Smooth muscle cell (in vitro differentiated cells): ENCODE measurements around the gene RERE. TPM values are rescaled to one million over a fixed set of nuclear protein-coding genes. Genes with fewer than 3 reads are reported as not detected.

Experiments used
- DNase-seq: peaks from one replicate; lab custom pipeline; 2025; ENCODE audit not compliant: unreplicated experiment; lab: John Stamatoyannopoulos, UW
- H2AFZ ChIP-seq: fragments of 200-600 bp; sonication (generic); 2 replicates; pipeline ENCODE4 v1.6.0; 2016; ENCODE audit warnings: antibody characterized with exemption, low read depth, mild to moderate bottlenecking
- H3F3A ChIP-seq: fragments of 200-600 bp; sonication (generic); 2 replicates; pipeline ENCODE4 v1.6.0; 2017; ENCODE audit warnings: antibody characterized with exemption, low read depth
- H3K27ac ChIP-seq: fragments of 200-600 bp; sonication (generic); 2 replicates; pipeline ENCODE4 v1.5.1; 2016; ENCODE audit warnings: low read depth, mild to moderate bottlenecking
- H3K27me3 ChIP-seq: fragments of 200-600 bp; sonication (generic); 2 replicates; pipeline ENCODE4 v1.6.1; 2016; ENCODE audit warnings: low read depth, mild to moderate bottlenecking
- H3K36me3 ChIP-seq: fragments of 200-600 bp; sonication (generic); 2 replicates; pipeline ENCODE4 v1.5.1; 2016; ENCODE audit warnings: low read depth
- H3K4me1 ChIP-seq: fragments of 200-600 bp; sonication (generic); 2 replicates; pipeline ENCODE4 v1.5.1; 2016; ENCODE audit warnings: low read depth
- H3K4me2 ChIP-seq: fragments of 200-600 bp; sonication (generic); 2 replicates; pipeline ENCODE4 v1.6.0; 2016; ENCODE audit warnings: mild to moderate bottlenecking
- H3K4me3 ChIP-seq: fragments of 200-600 bp; sonication (generic); 2 replicates; pipeline ENCODE4 v1.5.1; 2016; ENCODE audit warnings: mild to moderate bottlenecking
- H3K79me2 ChIP-seq: fragments of 200-600 bp; sonication (generic); 2 replicates; pipeline ENCODE4 v1.6.0; 2016; ENCODE audit warnings: low read depth, mild to moderate bottlenecking
- H3K9ac ChIP-seq: fragments of 200-600 bp; sonication (generic); 2 replicates; pipeline ENCODE4 v1.6.0; 2016; ENCODE audit warnings: low read depth
- H3K9me3 ChIP-seq: fragments of 200-600 bp; sonication (generic); replicated peaks from 2 replicates; pipeline ENCODE4 v1.5.1; 2016; ENCODE audit warnings: low read depth
- H4K20me1 ChIP-seq: fragments of 200-600 bp; sonication (generic); 2 replicates; pipeline ENCODE4 v1.6.0; 2016; ENCODE audit warnings: low read depth
- WGBS: methylation state at CpG from one replicate; pipeline ENCODE4 v1.1.7; 2016; ENCODE audit warnings: low lambda C conversion rate; 5-methylcytosine and 5-hydroxymethylcytosine counted together
- polyA plus RNA-seq: library from polyadenylated mRNA; unstranded; fragments of >200 nt; fragmentation: Nextera tagmentation; extraction: Ambion mirVana; gene quantifications from 2 replicates; pipeline ENCODE4 v1.2.1, GENCODE V29; 2016
- total RNA-seq: library from RNA; depleted of rRNA; stranded (reverse); fragments of >200 nt; gene quantifications from 2 replicates; pipeline ENCODE4 v1.2.3, GENCODE V29; 2014
- TF ChIP-seq, protein P1 (sequence below): fragments of 200-600 bp; sonication (generic); IDR thresholded peaks from 2 replicates; pipeline ENCODE4 v1.5.1; 2017; ENCODE audit warnings: borderline replicate concordance, mild to moderate bottlenecking, antibody characterized with exemption; ENCODE audit not compliant: insufficient read depth, poor library complexity, severe bottlenecking

RERE gene
- total and polyA plus RNA-seq, 2 experiments from 2014 or later = 45.6 to 59.2 TPM

DNA sequence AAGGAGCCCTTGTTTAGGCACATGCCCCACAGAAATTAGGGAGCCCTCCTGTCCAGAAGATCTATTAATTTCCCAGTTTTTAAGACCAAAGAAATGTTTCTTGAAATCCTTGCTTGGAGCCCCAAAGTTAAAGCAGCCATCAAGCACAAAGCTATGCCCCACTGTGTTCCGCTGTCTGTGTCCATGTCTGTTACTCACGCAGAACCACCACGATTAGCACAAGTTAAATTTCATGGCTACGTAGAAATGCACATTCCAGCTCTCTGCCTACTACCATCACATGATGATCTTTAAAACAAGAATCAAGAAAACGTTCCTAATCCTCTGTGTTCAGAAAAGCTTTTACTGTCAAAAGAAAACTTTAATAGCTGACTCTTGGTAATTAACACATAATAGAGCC is 238.5 kb downstream of the RERE start:
- peaks cover 25% of the 10 kb centered on the region for H3K4me1 ChIP-seq
- no peaks in the 10 kb centered on the region for H3K27me3 ChIP-seq
- peaks cover 9% of the 10 kb centered on the region for H3F3A ChIP-seq
- peaks cover 84% of the 10 kb centered on the region for H3K79me2 ChIP-seq
- peak overlapping the region; percentile 41 for H3K27ac ChIP-seq
- WGBS = 54% methylated on average over 5 of the region's 5 CpGs
- no peak overlapping the region for H3K9ac ChIP-seq
- H2AFZ ChIP-seq = no peak overlapping the region
- H3K4me2 ChIP-seq = peak overlapping the region; percentile 18
- no peaks in the 10 kb centered on the region for H3K9me3 ChIP-seq
- peaks cover 59% of the 10 kb centered on the region for H4K20me1 ChIP-seq
- TF ChIP-seq, protein P1, sequence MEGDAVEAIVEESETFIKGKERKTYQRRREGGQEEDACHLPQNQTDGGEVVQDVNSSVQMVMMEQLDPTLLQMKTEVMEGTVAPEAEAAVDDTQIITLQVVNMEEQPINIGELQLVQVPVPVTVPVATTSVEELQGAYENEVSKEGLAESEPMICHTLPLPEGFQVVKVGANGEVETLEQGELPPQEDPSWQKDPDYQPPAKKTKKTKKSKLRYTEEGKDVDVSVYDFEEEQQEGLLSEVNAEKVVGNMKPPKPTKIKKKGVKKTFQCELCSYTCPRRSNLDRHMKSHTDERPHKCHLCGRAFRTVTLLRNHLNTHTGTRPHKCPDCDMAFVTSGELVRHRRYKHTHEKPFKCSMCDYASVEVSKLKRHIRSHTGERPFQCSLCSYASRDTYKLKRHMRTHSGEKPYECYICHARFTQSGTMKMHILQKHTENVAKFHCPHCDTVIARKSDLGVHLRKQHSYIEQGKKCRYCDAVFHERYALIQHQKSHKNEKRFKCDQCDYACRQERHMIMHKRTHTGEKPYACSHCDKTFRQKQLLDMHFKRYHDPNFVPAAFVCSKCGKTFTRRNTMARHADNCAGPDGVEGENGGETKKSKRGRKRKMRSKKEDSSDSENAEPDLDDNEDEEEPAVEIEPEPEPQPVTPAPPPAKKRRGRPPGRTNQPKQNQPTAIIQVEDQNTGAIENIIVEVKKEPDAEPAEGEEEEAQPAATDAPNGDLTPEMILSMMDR = no peak
- H3K36me3 ChIP-seq = no peaks in the 10 kb centered on the region
- no peak for DNase-seq
- no peak overlapping the region for H3K4me3 ChIP-seq

DNA sequence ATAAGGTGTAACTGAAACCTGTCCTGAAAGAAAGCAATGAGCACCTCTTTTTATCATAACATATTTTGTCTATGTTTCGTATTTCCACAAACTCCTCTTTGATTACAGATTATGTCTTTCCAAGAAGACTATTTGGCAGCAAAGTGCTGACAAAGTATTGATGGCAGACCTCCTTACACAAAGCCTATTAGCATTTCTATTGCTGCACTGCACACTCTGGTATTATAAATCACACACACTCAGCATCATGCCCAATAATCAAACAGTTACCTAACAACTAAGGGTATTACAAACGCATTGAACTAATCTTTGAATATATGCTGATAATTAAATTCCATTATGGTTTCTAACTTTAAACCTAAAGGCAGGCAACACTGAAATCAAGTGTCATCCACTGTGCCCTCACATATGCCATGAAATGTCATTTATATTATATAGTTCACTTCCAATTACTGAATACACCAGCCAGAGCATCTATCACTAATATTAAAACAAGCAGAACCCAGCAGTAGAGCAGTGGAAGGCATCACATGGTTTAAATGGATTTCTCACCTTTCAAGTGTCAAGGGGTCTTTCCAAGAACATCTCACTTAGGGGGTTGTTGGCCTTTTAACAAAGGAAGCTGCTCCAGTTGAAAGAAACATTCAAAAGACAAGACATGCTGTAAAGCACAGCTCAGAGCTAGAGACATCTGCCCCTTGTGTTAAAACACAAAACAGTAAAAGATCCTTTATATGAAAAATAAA is 239.1 kb downstream of the RERE start:
- Histone ChIP-seq H3K4me3 (no peak overlapping the region), H3K79me2 (peaks cover 87% of the 10 kb centered on the region), H3K27me3 (no peaks in the 10 kb centered on the region), H3K4me2 (peak overlapping the region; percentile 18), H2AFZ (no peak overlapping the region), H3K9me3 (no peaks in the 10 kb centered on the region), H3K27ac (peak overlapping the region; percentile 41), H3F3A (peaks cover 5% of the 10 kb centered on the region), H3K4me1 (peaks cover 20% of the 10 kb centered on the region), H3K36me3 (no peaks in the 10 kb centered on the region), H4K20me1 (peaks cover 54% of the 10 kb centered on the region), H3K9ac (no peak overlapping the region)
- DNase-seq = no peak
- TF ChIP-seq, protein P1 = no peak
- WGBS = 93% methylated on average over 2 of the region's 2 CpGs

DNA sequence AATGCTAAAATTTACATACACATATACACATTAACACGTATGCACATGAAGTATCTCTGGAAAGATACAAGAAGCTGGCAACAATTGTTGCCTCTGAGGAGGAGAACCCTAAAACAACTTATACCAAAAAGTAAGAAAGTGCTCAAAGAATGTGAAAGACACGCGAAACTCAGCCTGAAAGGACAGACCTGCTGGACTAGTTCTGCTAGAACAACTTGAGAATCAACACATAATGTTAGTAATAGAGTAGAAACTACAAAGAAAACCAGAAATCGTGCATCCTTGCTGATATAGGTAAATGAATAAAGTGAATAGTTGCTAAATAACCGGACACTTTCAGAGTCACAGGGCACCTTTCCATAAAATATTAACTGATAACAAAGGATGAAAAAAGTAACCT is 242.5 kb downstream of the RERE start:
- no peak for DNase-seq
- Histone ChIP-seq H3K36me3 (no peaks in the 10 kb centered on the region), H3K27me3 (no peaks in the 10 kb centered on the region), H3F3A (peaks cover 5% of the 10 kb centered on the region), H3K79me2 (peaks cover 94% of the 10 kb centered on the region), H3K9ac (no peak overlapping the region), H3K4me3 (no peak overlapping the region), H3K4me2 (no peak overlapping the region), H3K27ac (no peak overlapping the region), H2AFZ (no peak overlapping the region), H4K20me1 (peaks cover 49% of the 10 kb centered on the region), H3K4me1 (peaks cover 32% of the 10 kb centered on the region), H3K9me3 (no peaks in the 10 kb centered on the region)
- TF ChIP-seq, protein P1 = no peak
- WGBS = 86% methylated on average over 5 of the region's 5 CpGs

DNA sequence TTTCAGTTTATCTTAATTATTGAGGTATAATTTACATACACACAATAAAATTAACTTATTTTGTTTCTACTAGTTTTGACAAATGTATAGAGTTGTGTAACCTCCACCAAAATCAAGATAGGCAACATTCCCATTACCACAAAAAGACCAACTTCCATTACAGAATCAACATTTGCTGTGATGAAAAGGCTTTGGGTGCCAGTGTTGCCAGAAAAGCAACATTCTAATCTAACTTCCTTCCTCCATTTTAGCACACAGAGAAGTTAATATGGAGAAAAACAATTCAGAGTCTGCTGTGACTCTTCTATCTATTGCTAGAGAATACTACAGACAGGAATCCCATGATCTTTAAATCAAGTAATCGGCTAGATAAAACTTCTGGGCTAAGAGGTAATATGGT is 245.3 kb downstream of the RERE start:
- DNase-seq = no peak
- TF ChIP-seq, protein P1 = no peak
- H2AFZ ChIP-seq = no peak overlapping the region

More for the DNA sequence above, 245.3 kb downstream of the RERE start:
- no peaks in the 10 kb centered on the region for H3F3A ChIP-seq
- H3K4me1 ChIP-seq = peaks cover 20% of the 10 kb centered on the region
- peak overlapping the region; percentile 50 for H3K27ac ChIP-seq
- H3K9me3 ChIP-seq = no peaks in the 10 kb centered on the region
- H3K4me3 ChIP-seq = peak overlapping the region; percentile 6
- no peak overlapping the region for H3K9ac ChIP-seq
- no peaks in the 10 kb centered on the region for H3K36me3 ChIP-seq
- peak overlapping the region; percentile 56 for H3K4me2 ChIP-seq
- WGBS = 90% methylated on average over 1 of the region's 1 CpG
- H4K20me1 ChIP-seq = peaks cover 49% of the 10 kb centered on the region
- H3K79me2 ChIP-seq = peaks cover 98% of the 10 kb centered on the region
- H3K27me3 ChIP-seq = no peaks in the 10 kb centered on the region
